NCI-H2029 treated with DMSO at 0.1 percent for 48 hours (cell line): ENCODE results near the gene ATF7.

Experiments used
- DNase-seq: peaks from one replicate; lab custom pipeline; 2025; lab: John Stamatoyannopoulos, UW

ATF7 gene

DNA sequence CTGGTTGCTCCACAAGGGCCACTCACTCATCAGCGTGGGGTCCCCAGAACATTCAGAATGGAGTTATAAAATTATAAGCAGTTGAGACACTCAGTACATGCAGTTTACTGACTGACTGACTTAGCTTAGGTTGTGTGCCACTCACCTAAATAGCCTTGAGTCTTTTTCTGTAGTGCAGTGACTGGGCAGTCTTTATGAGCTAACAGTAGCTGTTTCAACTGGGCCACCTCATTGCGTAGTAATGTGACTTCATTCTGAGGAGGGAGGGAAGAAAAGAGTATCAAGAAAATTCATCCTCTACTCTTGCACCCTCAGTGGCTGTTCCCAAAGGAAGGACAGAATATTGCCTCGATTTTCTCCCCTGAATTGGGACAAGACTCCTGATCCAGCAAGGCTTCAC, 103.1 kb downstream of the ATF7 start:
- DNase-seq, result no peak

DNA sequence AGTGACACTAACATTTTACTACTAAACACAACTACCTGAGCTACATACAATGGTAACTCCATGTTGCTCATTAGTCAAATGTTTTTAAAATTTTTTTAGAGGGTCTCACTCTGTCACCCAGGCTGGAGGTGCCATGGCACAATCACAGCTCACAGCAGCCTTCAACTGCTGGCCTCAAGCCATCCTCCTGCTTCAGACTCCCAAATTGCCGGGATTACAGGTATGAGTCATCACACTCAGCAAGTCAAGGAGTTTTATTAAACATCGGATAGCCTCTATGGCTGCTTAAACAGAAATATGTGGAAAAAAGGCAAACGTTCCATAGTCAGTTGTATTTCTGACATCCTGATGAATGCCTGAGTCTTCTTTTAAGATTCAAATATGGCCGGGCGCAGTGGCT, 107.8 kb downstream of the ATF7 start:
- DNase-seq, result no peak

DNA sequence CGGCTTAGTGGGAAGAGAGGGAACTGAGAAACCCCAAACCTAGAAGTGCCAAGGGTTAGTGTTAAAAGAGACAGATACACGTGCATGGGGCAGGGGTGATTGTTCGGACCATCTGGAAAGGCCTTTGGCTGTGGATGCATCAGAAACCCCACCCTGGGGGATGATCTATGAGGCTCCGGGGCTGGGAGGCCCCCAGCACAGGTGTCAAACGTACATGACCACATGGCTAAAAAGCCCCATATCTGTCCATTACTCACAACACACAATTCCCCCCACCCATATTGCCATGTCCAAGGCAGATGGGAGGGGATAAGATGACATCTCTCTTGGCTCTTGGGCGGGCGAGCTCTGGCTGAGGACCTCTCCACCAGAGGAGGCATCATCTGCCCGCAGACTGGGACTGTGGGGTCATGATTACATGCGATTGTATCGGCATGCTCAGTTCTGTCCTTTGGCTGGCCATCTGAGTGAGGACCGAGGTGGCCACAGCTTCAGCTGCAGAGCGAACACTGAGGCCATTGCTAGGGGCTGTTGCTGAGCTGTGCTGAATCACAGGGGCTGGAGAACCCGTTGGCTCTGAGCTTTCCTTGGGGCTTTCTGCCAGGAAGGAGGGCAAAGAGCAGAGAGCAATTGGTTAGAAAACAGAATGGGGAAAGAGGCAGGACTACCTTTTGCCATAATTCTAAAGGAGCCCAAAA, 109.3 kb downstream of the ATF7 start:
- DNase-seq, result no peak

DNA sequence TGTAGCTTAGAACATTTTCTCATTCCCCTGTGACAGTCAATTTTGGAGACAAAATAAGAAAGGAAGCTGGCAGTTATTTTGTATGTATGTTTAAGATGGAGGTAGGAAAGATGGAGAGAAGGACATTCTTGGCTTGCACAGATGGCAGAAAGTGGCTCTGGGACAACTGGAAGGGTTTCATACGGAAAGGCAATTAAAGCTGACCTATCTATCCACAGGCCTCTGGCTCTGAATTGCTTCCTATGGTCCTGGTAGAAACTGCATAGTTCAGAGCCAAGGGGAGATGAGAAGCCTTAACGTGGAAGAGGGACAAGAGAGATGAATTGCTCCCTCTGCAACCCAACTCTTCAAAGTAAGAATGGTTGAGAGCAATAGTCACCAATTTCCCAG, 110.9 kb downstream of the ATF7 start:
- no peak for DNase-seq

DNA sequence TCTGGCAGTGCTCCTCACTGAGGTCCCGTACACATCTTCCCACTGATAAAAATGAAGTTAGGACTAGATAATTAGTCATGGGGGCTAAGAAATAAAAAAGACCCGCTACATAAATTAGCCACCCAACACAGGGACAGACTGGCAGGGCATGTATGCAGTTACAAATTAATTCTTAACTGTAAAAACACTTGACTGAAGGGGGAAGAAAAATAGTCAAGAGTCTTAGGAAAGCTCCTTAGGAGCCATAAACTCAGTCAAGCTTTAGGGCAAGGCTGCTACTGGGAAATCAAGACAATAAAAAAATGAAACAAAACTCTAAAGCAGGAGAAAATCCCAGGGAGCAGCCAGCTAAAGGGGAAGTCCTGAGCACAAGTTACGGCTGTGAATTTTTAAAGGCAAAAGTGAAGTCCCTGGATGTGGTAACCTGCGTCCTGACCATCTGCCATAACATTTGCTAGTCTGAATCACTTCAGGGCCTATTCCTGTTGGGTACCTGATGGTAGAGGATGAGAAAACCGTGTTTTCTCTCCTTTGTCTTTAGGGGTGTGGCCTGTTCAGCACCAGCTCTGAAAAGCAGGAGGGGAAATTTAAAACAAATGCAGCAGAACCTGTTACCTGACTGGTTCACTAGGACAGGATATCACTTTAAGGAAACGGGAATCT, 111.4 kb downstream of the ATF7 start:
- no peak for DNase-seq

DNA sequence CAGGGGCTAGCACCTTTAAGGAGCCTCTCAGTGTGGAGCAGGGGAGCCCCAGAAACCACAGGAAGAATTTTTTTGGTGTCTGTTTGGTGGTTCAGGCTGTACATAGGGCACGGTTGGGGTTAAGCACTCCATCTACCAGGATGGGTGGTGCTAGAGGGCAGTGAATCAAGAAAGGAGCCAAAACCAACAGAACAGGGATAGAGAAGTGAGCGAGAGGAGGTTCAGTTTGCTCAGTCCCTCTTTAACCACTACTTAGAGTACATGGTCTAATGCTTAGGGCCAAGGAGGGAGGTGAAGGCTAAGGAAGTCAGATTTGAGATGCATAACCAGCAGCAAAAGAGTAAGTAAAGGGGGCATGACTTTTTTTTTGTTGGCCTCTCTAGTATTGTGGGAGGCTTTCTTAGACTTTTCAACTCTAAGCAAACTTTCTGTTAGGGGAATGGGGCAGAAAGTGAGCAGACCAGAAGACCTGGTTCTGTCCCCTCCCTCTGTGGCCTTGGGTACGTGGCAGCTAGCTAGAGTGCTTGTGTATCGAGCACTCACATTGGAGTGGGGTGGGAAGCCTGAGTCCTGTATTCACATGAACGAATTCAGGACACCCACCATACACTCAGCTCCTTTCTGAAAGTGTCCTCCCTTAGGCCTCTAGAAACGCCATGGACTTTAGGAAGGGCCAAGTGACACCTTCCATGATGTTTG, 112.3 kb downstream of the ATF7 start:
- DNase-seq, result no peak

DNA sequence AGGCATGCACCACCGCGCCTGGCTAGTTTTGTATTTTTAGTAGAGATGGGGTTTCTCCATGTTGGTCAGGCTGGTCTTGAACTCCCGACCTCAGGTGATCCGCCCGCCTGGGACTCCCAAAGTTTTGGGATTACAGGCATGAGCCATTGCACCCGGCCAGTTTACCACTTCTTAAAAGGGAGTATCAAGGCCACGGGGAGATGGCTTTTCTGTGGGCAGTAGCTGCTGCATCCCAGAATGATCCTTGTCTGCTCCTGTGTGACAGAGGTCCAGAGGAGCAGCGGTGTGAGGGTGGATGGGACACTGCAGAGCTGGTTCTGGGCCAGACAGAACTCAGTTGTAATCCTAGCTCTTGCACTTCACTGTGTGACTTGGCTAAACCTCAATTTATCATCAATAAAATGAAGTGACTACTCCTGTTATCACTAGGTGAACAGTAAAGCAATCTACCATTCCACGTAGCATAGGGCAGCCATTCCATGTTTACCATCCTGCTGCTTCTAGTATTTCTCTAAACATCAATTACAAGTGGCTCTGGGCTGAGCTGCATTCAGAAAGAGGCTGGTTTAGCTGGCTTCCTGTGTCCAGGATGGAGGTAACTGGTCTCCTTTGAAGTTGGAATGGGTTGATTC, 115.9 kb downstream of the ATF7 start:
- DNase-seq, result peak; percentile 42

DNA sequence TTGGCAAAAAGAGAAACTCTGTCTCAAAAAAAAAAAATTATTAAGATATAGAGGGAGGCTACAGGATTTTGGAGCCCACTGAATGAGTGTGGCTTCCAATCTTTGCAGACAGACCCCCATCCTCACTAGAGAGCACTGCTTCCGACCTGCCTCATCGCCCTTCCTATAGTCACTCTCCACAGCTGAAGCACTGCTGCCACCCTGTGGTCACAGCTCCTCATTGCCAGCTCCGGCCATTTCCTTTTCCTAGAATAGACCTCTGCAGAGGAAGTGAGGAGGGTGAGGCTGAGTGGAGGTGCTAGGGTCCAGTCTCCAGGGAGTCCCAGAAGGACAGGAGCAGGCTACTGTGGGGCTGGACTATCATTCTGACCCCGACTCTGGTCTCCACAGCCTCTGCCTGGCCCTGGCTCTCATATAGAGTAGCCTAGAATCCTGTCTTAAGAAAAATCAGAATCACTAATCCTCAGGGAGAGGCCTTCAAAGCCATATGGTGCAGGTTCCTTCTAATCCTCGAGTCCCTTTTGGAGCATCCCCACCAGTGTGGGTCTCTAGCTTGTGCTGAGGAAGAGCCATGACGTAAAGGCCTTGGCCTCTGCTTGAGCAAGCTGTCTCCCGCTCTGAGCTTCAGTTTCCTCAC, 117.5 kb downstream of the ATF7 start:
- peak; percentile 86 for DNase-seq

DNA sequence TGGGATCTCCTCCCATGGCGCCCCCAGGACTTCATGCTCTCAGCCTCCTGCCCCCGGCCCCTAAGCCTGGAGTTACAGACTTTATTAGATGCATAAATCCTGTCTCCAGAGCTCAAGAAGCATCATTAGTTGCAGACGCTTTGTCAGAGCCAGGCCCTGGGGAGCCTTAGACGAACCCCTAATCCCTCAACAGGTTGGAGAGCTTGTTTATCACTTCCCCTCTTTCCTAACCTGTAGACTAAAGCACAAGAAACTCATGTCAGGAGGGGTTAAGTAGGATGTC, 118.6 kb downstream of the ATF7 start:
- DNase-seq, result no peak

DNA sequence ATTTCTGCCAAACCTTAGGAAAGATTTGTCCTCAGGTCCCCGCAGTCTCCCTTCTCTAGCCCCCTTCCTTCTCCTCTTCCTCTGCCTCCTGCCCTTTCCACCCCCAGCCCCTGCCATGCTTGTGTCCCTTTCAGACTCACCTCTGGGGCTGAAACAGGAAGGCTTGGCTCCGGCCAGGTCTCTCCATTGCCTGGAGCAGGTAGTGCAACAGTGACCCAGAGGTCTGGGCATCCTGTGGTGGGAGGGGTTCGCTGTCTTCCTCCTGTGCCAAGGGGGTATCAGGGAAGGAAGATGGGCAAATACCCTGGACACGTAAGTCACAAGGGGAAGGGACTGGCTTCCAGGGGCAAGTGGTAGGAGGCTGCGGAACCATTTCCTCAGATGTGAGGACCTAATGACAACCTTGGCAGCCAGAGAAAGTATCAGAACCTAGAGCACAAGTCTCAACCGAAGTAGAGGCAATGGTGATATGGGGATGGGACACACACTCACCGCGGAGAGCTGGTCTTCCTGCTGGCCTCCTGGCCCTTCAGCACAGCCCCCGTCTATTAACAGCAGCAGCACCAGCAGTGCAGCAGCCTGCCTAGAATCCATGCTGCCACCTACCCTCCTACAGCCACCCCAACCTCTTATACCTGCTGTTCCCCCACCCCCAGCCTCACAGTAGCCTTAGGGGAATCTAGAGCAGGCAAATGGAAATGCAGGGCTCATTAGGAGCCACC, 119.1 kb downstream of the ATF7 start, which contains the start of gene NPFF:
NPFF (minus strand) TSS at position 604 of the 722 bp plus-strand sequence; CDS start at position 594, 10 bp downstream.
- no peak for DNase-seq

DNA sequence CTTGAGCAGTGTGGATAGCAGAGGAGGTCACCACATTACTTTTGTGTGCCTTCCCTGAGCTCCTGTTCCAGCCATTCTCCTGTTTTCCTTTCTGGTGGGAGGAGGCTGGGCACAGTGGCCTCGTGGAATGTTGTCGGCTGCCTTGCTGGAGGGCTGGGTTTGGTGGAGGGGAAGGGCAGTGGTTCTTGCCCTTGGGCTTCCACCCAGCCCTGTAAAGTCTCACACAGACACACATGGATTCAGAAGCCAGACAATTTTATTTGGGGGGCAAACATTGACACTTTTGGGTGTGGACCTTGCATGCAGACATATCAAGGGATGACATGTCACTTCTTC, 119.8 kb downstream of the ATF7 start:
- no peak for DNase-seq

DNA sequence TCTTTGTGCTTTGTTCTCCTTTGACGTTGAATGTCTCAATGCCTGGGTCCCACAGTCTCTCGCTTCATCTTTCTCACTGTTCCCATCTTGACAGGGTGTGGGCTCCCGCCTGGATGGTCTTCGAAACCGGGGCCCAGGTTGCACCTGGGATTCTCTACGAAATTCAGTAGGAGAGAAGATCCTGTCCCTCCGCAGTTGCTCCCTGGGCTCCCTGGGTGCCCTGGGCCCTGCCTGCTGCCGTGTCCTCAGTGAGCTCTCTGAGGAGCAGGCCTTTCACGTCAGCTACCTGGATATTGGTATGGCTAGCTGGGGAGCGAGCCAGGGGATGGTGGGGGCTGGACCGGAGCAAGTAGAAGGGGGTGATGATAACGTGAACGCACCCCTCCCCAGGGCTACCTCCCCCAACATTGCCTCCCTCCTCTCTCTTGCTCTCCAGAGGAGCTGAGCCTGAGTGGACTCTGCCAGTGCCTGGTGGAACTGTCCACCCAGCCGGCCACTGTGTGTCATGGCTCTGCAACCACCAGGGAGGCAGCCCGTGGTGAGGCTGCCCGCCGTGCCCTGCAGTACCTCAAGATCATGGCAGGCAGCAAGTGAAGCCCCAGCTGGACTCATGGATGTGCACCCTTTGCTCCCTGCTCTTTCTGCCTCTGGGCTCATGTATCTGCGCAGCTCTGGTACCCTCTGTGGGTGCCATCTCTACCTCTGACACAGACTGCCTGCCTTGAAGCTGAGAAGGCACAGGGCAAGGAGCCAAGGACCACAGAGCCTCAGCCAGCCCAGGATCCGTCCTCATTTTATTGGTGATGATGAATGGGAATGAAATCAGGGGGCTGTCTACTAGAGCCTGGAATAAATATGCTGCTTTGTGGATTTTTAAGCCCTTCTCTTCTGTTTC, 120.4 kb downstream of the ATF7 start:
- no peak for DNase-seq

DNA sequence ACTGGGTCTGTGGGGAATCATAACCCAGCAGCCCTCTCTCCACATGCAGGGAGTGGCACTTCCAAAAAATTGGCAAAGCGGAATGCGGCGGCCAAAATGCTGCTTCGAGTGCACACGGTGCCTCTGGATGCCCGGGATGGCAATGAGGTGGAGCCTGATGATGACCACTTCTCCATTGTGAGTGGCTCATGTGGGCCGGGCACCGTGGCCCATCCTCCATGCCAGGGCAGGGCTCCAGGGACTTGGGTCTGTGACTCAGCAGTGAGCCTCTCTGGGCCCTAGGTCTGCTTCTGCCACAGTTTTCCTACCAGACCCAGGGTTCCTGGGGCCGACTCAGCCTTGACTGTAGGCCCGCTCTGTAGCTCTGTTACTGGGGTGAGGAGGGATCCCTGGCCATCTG, 121.1 kb downstream of the ATF7 start:
- no peak for DNase-seq

DNA sequence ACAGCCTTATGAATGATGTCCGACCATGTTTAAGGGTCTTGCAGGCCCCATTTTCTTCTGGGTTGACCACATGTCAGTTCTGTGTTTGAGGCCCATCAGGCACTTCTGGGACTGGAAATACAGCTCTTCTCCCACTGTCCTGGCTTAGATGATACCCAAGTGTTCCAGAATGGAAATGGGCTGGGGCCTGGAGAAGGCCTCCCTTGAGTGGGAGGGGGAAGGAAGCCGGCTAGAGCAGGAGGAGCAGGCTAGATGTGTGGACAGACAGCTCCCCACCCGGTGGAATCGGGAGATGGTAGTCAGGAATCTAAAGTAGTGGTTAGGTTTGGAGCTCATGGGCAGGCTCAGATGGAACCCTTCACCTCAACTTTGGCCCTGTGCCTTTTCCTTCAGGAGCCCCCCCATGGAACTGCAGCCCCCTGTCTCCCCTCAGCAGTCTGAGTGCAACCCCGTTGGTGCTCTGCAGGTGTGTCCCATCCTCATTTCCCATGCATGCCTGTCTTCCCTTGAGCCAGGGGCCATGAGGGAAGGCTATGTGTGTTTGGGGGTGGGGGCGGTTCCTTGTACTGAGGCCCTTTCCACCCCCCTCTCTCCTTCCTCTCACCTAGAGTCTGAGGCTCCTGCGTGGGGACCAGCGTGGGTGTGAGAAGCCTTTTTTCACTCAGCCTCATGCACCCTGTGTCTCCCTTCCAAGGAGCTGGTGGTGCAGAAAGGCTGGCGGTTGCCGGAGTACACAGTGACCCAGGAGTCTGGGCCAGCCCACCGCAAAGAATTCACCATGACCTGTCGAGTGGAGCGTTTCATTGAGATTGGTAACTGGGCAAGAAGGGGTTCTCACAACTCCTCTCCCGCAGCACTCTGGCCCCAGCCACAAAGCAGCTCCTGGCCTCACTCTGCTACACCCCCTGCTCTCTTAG, 121.9 kb downstream of the ATF7 start:
- DNase-seq, result no peak

DNA sequence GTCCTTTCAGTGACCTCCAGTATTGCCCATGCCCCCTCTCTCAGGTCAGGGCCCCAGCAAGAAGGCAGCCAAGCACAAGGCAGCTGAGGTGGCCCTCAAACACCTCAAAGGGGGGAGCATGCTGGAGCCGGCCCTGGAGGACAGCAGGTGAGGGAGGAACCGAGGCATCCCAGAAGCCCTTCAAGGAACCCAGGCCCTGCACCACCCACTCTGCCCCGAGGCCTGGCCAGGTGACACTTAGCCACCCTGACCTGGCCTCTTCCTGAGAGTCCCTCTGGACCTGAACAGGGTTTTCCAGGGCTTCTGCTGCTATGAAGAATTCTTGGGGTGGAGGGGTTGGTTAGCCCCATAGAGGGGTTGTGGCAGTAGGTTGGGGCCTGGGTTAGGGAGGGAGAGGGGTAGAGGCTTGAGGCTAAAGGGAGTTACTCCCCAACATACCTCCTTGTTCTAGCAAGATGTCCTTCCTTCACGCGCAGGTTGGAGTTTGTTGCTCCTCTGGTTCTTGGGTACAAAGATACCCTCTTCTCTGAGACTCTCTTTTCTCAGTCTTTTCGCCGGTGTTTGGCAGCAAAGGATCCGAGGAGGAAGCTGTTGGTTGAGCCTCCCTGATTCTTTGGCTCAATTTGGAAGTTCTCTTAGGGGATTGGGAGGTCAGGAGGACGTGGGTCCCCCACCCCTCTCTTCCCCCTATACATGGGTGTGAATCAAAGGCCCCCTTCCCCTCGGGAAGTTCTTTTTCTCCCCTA, 123.0 kb downstream of the ATF7 start:
- DNase-seq, result no peak

DNA sequence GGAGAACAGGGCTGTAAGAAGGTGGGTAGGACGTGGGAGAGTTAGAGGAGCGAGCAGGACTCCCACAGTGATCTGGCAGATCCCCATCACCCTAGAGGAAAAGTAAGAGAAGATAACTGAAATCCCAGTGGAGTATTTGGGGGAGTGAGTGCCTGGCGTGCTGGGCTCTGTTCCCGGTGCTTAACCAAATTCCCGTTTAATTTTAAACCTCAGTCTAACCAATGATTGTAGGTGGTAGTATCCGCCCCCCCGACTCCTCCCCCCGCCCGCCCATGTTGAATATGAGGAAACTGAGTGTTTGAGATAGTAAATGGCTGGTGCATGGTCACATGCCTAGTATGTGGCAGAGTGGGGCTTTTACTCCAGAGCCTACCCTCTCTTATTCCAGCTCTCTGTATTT, 123.9 kb downstream of the ATF7 start:
- no peak for DNase-seq

DNA sequence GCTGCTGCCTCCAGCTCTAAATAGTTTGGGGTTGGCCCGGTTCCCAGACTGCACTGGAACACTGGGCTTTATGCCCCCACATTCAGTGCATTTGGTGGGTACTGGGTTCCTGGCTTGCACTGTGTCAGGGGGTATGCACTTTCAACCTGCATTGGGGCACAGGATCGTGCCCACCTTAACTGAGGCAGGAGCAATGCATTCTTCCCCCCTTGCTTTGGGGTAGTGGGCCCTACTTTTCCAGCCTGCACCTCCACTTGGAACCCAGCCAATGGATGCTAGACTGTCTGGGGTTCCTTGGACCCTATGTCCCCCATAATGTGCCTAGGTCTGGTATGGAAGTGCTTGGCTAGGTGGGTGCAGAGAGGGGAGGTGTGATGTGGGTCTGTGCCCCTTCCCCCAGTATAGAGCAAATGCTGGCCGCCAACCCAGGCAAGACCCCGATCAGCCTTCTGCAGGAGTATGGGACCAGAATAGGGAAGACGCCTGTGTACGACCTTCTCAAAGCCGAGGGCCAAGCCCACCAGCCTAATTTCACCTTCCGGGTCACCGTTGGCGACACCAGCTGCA, 124.5 kb downstream of the ATF7 start:
- no peak for DNase-seq

DNA sequence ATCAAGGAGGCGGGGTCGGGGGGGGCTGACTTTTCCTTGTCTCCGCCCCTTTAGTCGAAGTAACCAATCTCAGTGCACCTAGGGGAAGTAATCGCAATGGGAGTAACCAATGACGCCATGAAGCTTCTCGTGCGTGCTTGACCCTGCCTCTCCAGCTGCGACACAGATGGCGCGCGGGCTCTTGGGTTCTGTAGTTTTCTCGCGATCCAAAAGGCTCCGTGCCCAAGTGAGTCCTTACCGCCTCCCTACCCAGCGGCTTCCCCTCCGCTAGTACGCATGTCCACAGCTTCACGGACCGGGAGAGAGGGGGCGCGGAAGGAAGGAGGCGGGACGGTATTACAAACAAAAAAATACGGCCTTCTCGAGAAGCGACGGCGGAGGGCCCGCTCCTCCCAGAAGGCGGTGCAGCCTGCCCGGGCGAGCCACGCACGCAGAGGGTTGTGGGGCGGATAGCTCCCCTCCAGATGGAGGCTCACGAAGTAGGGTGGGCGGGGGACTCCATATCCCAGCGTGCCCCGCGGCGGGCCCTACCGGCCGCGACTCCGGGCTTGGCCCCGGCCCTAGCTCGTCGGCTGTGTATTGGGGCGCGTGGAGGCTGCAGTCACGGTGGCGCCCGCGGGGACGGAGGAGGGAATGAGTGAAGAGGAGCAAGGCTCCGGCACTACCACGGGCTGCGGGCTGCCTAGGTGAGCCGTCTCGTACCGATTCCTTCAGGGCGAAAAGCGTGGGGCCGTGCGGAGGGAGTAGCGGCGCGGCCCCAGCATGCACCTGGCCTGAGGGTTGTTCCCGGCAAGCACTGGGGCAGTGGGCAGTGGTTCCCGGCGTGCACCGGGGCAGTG, 125.2 kb downstream of the ATF7 start, which contains the start of gene TARBP2:
TARBP2 (plus strand) TSS at position 508 of the 839 bp plus-strand sequence; CDS start at position 634, 126 bp downstream.
- peak; percentile 98 for DNase-seq
